Kidney epithelial cell (primary cell): ENCODE data around the gene FSTL4. TPM values are rescaled to one million over a fixed set of nuclear protein-coding genes. Genes with fewer than 3 reads are reported as not detected.

Experiments used
- DNase-seq: peaks from one replicate; pipeline ENCODE4 v3.0.0-alpha.2; 2010; ENCODE audit warnings: low read depth
- H3K27me3 ChIP-seq: 2 replicates; pipeline ENCODE4 v1.6.0; 2011; ENCODE audit warnings: low read length; ENCODE audit not compliant: control insufficient read depth, insufficient read depth
- H3K36me3 ChIP-seq: 2 replicates; pipeline ENCODE4 v1.5.1; 2011; ENCODE audit warnings: low read length; ENCODE audit not compliant: control insufficient read depth, insufficient read depth
- H3K4me3 ChIP-seq: 2 replicates; pipeline ENCODE4 v1.5.1; 2011; ENCODE audit warnings: low read depth, mild to moderate bottlenecking, control low read depth, low read length
- total RNA-seq: library from RNA; depleted of rRNA; stranded (reverse); fragments of >200 nt; gene quantifications from 2 replicates; pipeline ENCODE4 v1.2.3, GENCODE V29; 2015
- TF ChIP-seq, protein P1 (sequence below): IDR thresholded peaks from 2 replicates; pipeline ENCODE4 v1.5.1; 2011; ENCODE audit warnings: mild to moderate bottlenecking, moderate library complexity, low read length, control low read depth, inconsistent platforms; ENCODE audit not compliant: insufficient read depth, poor library complexity, severe bottlenecking

FSTL4 gene
- total RNA-seq, 1 donor from 2014 or later = not detected

DNA sequence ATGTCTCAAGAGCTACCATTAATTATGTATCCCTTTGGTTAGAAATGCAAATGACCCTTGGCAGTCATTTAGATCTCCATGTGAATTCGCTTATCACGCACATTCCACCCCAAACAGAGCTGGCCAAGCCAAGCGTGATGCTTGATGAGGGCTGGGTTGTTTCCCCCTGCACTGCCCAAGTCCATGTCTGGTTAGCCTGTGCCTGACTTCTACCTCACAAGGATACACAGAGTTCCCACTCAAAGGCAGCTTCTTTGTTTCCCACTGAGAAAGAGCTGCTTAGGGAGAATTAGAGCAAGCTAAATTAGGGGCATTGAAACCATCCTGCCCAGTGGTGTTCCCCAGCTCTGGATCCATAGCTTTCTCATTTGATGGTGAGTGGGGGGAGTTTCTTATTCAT lies 87.2 kb downstream of the FSTL4 start:
- no peak overlapping the region for H3K4me3 ChIP-seq
- no peak for DNase-seq

DNA sequence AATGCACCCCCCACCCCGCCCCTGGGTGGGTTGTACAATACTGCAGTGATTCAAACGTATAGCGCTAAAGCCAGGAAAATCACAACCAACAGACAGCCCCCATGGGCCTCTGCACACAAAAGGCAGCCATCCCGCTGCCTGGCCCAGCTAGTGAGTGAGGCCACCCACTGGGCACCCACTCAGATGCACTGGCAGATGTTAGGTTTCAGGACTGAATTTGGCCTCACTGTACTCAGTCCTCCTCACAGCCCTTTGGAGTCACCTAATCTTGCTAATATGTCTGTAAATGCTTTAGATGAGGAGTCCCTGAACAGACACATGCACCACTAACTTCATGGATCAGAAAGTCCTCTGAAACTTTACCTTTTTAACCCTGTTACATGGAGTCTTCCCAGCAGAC lies 87.7 kb downstream of the FSTL4 start:
- Histone ChIP-seq H3K4me3 (no peak overlapping the region), H3K27me3 (peaks cover 8% of the 10 kb centered on the region), H3K36me3 (no peaks in the 10 kb centered on the region)
- no peak for DNase-seq
- TF ChIP-seq, protein P1, sequence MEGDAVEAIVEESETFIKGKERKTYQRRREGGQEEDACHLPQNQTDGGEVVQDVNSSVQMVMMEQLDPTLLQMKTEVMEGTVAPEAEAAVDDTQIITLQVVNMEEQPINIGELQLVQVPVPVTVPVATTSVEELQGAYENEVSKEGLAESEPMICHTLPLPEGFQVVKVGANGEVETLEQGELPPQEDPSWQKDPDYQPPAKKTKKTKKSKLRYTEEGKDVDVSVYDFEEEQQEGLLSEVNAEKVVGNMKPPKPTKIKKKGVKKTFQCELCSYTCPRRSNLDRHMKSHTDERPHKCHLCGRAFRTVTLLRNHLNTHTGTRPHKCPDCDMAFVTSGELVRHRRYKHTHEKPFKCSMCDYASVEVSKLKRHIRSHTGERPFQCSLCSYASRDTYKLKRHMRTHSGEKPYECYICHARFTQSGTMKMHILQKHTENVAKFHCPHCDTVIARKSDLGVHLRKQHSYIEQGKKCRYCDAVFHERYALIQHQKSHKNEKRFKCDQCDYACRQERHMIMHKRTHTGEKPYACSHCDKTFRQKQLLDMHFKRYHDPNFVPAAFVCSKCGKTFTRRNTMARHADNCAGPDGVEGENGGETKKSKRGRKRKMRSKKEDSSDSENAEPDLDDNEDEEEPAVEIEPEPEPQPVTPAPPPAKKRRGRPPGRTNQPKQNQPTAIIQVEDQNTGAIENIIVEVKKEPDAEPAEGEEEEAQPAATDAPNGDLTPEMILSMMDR = no peak

More for the DNA sequence above, 87.2 kb downstream of the FSTL4 start:
- Histone ChIP-seq H3K36me3 (no peaks in the 10 kb centered on the region), H3K27me3 (peaks cover 8% of the 10 kb centered on the region)
- TF ChIP-seq, protein P1 = no peak

DNA sequence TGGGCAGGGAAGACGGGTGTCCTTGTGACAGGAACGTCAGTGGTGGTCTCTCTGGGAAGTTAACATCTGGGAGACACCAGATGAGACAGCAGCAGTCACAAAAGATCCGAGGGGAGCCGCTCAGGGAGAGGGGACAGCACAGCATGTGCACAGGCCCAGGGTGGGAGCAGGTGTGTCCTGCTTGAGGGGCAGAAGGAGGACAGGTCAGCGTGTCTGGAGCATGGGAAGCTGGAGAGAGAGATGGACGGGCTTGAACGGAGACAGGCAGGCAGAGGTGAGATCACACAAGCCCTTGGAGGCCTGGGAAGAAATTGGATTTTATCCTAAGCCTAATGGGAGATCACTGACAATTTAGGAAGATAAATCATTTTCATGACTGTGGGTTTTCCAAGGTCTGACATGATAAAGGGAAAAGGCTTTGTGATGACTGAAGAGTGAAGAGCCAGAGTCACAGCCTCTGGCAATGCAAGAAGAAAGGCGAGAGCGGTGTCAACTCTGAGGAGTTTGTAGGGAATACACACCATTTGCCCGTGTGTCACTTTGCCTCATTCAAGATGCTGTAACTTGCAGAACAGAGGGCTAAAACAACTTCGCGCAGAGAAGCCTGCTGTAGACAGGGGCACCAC lies 88.3 kb downstream of the FSTL4 start:
- Histone ChIP-seq H3K36me3 (no peaks in the 10 kb centered on the region), H3K27me3 (peaks cover 8% of the 10 kb centered on the region), H3K4me3 (no peak overlapping the region)
- TF ChIP-seq, protein P1 = no peak
- DNase-seq = no peak

DNA sequence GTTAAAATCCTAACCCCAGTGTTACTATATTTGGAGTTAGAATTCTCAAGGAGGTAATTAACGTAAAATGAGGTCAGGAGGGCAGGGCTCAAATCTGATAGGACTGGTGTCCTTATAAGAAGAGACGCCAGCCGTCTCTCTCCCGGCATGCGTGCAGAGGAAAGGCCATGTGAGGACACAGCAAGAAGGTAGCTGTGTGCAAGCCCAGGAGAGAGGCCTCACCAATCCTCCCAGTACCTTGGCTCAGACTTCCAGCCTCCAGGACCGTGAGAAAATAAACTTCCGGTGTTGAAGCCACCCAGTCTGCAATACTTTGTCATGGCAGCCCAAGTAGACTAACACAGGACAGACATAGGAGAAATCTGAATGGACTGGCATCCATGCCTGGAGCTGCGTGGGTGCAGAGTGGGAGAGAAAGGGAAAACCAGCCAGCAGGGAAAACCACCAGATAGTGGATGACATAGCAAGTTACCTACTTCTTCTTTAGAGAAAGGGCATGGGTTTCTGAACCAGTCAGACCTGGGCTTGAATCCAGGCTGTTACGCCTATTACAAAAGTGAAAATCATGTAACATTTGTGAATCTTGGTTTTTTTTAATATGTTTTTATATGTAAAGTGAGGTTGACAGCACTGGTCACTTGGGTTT lies 89.2 kb downstream of the FSTL4 start:
- Histone ChIP-seq H3K27me3 (peaks cover 8% of the 10 kb centered on the region), H3K4me3 (no peak overlapping the region), H3K36me3 (no peaks in the 10 kb centered on the region)
- TF ChIP-seq, protein P1 = no peak
- no peak for DNase-seq

DNA sequence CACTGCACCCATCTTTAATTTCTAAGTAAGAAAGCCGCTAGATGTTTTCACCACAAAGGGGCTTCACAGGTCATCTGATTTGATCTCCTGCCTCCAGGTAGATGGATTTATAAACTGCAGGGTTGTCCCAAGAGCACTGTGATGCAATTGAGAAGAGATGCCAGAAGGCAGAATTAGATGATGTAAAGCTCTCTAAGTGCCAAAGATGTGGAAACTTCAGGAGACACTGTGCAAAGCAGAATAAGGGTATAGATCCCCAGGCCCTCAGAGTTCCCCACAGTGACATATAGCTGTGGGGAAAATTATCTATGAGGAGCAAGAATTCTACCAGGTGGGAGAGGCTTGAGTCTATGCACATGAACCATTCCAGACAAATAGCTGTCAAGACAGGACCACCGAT lies 90.5 kb downstream of the FSTL4 start:
- DNase-seq = no peak
- no peaks in the 10 kb centered on the region for H3K36me3 ChIP-seq
- no peak overlapping the region for H3K4me3 ChIP-seq
- H3K27me3 ChIP-seq = peaks cover 7% of the 10 kb centered on the region
- TF ChIP-seq, protein P1 = no peak
